ENCODE measurements around the gene MACC1.
"Not testable (repeated sequence)": the region's sequence is repeated elsewhere in the genome, so short reads cannot be mapped to it uniquely, and the experiment has no call there.

The MACC1 gene

DNA sequence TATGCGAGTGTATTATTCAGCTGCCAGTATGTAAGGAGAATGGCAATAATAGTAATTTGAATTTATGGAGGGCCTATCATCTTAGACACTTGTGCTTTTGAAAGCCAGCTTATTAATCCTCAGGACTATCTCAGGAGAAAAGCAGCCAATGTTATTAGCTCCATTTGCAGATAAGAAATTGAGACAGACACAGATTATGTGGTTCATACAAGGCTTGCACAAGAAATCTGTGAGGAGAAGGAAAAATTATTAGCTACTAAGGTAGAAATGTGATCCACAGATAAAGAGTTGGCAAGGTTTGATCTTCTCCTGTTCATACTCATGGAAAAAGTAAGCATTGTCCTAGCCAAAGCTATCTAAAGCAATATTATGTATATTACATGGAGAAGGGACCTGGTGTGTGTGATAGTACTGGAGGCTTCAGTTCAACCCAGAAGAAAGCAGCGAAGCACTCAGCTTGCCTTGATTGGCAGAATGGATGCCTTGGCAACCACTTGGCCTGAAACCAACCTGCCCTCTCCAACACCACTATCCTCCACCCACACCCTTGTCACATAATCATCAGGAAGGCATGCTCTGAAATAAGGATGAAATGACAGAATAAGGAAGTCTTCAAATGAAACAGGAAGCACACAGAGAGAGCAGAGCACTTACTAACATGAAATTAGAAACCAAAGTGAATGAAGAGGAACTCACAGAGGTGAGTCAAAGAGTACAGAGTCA, 18.0 kb downstream of the MACC1 start:
- ATAC-seq: peak; percentile 58
- no peaks in the 10 kb centered on the region for H3K27me3 Mint-ChIP-seq

DNA sequence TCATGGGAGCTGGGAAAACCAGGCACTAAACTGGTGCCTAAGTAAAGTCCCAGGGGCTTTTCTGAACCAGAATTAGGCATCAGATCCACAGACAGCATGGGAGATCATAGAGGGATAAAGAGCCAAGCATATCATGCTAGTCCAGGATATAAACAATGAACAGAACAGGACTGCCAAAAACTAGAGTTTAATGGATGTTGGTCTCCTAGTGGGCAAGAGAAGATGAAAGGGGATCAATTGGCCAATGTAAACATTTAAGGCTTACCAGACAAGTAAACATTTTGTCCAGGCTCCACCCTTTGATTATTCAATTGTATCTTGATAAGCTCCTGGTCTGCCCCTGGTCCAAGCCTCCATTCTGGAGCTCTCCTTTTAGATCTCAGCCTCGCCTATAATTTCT, 18.9 kb downstream of the MACC1 start:
- Mint-ChIP-seq H3K4me1 (peaks cover 5% of the 10 kb centered on the region), H3K27ac (peak overlapping the region in 1 of 2 donors; percentile 23), H3K27me3 (no peaks in the 10 kb centered on the region), H3K9me3 (peaks cover 0 to 5% of the 10 kb centered on the region in 2 donors), H3K4me3 (no peak overlapping the region)
- DNase-seq (no peak), ATAC-seq (no peak)

More for the DNA sequence above, 18.0 kb downstream of the MACC1 start:
- H3K9me3 Mint-ChIP-seq: peaks cover 0 to 5% of the 10 kb centered on the region in 2 donors
- H3K4me1 Mint-ChIP-seq: peaks cover 5% of the 10 kb centered on the region
- H3K4me3 Mint-ChIP-seq: no peak overlapping the region
- H3K27ac Mint-ChIP-seq: no peak overlapping the region
- no peak for DNase-seq

DNA sequence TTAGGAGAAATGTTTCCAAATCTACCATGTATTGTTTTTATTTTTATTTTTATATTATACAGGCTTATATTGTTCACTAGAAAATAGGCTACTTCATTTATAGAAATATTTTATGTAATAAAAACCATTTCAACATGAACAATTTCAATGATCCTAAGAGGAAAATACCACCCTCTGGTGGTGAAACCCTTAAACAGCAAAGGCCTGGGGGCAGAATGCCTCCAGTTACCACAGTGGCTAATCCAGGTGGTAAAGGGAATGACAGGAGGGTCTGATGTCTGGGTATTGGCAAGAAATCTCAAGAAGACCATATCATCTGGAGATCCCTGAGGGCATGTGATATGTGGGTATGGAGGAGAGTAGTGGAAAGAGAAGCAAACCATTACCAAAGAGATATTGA, 19.3 kb downstream of the MACC1 start:
- DNase-seq (no peak), ATAC-seq (no peak)
- H3K27me3 Mint-ChIP-seq: no peaks in the 10 kb centered on the region
- H3K4me3 Mint-ChIP-seq: no peak overlapping the region
- H3K27ac Mint-ChIP-seq: peak overlapping the region in 1 of 2 donors; percentile 23
- peaks cover 0 to 5% of the 10 kb centered on the region in 2 donors for H3K9me3 Mint-ChIP-seq
- peaks cover 5% of the 10 kb centered on the region for H3K4me1 Mint-ChIP-seq

DNA sequence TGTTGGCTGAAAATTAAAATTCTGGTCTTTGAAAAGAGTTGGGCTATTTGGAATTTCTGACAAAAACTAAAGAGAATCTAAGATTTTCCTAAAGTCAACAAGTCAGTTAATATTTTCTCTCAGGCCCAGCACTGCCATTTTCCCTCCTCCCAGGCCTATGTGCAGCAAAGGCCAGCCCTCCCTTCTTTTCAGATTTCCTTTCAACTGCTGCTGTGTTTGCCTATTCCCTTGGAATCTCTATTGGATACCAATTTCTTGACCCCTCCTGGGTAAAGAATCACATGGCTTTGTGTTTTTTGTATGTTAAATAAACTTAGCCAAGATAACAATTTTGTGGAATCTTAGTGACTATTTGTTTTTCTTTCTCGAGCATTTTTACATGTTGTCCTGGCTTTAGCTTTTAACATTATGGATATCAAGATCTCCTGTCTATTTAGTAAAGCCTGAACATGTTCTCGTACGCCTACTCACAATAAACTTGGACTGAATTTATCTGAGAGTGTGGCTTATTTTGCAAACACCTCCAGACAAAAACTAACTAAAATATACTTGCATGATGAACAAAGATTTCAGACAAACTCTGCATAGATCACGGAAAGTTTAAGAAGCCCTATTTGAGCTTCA, 19.9 kb downstream of the MACC1 start:
- H3K9me3 Mint-ChIP-seq: peaks cover 0 to 5% of the 10 kb centered on the region in 2 donors
- DNase-seq: no peak
- no peak overlapping the region for H3K27ac Mint-ChIP-seq
- H3K4me1 Mint-ChIP-seq: peaks cover 5% of the 10 kb centered on the region
- no peak for ATAC-seq
- H3K4me3 Mint-ChIP-seq: no peak overlapping the region
- H3K27me3 Mint-ChIP-seq: no peaks in the 10 kb centered on the region

DNA sequence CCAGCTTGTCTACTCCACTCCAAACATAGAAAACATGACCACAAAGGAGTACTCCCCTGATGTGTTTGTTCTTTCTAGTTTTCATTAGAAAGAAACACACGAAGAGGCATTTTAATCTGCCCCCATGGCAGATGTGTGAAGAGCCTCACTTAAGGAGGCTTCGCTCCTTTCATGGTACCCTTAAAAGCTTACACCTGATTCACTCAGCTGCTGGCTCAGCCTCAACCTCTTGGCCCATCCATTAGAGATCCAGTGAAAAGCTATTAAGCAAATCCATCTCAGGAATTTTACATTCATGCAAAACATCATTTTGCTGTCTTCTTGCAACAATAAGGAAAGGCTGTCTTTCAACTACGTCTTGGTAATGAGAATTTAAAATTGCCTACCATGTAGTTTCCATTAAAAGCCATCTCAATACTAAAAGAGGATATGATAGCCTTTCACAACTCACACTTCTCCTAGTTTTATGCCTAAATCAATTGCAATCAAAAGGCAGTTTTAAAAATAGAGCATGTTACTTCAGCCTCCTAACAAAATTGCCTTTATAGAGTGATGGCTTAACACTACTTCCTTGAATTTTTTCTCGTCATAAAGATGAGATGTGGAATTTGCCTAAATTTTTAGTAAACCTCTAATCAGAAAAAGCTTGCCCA, 22.7 kb downstream of the MACC1 start:
- no peak overlapping the region for H3K4me3 Mint-ChIP-seq
- H3K4me1 Mint-ChIP-seq: peaks cover 4% of the 10 kb centered on the region
- DNase-seq (no peak), ATAC-seq (no peak)
- no peaks in the 10 kb centered on the region for H3K27me3 Mint-ChIP-seq
- no peak overlapping the region for H3K27ac Mint-ChIP-seq
- peaks cover 3 to 5% of the 10 kb centered on the region in 2 donors for H3K9me3 Mint-ChIP-seq

DNA sequence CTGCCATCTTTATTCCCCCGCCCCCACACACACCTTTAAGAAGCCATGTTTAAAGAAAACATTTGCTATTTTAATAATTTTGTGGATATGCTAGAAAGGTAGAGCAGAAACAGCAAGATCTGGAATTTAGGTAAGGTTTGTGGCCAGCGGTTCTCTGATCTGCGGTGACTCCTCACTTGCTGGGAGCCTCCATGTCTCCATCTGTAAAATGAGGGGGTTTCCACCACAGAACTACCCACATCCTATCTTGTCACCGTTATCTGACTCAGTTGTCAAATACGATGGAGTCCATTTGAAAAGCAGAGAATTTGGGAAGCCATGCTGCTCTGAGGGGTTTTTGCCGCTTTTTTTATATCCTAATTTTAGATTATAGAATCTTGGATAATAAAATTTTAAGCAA, 23.3 kb downstream of the MACC1 start:
- ATAC-seq: no peak
- H3K27ac Mint-ChIP-seq: no peak overlapping the region
- no peak for DNase-seq
- no peak overlapping the region for H3K4me3 Mint-ChIP-seq
- H3K9me3 Mint-ChIP-seq: peaks cover 6 to 9% of the 10 kb centered on the region in 2 donors
- no peaks in the 10 kb centered on the region for H3K4me1 Mint-ChIP-seq
- H3K27me3 Mint-ChIP-seq: no peaks in the 10 kb centered on the region

DNA sequence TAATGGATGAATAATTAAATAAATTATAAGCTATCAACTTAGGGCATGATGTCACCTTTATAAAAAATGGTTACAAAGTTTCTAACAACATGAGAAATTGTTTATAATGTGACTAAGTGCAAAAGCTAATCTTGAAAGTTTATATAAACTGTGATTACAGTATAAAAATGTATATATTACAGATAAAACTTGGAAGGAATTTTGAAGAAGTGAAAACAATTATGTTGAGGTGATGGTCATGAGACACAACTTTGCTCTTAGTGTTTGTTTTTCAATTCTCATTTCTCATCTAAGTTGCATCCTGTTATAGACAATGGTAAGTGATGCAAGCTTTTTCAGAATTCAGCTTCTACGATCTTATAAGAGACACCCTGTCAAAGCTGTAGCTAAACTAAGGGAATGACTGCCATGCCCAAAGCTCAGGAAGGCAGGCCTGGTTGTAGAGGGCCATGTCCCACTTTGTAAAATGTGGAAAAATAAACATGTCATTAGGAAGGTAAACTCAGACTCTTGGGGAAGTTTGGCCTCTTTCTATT, 23.9 kb downstream of the MACC1 start:
- no peaks in the 10 kb centered on the region for H3K4me1 Mint-ChIP-seq
- no peak overlapping the region for H3K4me3 Mint-ChIP-seq
- ATAC-seq: no peak
- no peaks in the 10 kb centered on the region for H3K27me3 Mint-ChIP-seq
- no peak overlapping the region for H3K27ac Mint-ChIP-seq
- no peak for DNase-seq
- H3K9me3 Mint-ChIP-seq: peaks cover 6 to 9% of the 10 kb centered on the region in 2 donors

DNA sequence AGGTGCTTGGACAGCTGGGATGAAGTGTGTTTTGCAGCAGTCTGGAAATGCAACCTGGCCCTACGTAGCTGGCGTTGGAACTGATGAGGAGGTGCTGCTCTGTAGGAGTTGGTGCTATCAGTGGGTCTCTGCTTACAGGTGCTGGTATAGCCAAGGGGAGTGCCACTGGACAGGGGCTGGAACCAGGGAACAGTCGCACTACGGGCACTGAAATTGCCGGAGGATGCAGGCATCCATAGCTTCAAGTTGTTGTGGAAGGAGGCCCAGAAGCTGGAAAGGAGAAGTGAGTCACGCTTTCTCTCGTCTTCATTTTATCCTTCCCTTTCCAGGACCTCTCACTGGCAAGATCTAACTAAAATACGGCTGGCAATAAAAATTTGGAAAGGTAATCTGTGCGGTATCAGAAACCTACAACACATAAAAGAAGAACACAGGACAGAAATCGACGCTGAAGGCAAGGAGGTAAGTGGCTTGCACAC, 25.8 kb downstream of the MACC1 start:
- Mint-ChIP-seq H3K4me1 (no peaks in the 10 kb centered on the region), H3K4me3 (no peak overlapping the region), H3K27ac (no peak overlapping the region)

DNA sequence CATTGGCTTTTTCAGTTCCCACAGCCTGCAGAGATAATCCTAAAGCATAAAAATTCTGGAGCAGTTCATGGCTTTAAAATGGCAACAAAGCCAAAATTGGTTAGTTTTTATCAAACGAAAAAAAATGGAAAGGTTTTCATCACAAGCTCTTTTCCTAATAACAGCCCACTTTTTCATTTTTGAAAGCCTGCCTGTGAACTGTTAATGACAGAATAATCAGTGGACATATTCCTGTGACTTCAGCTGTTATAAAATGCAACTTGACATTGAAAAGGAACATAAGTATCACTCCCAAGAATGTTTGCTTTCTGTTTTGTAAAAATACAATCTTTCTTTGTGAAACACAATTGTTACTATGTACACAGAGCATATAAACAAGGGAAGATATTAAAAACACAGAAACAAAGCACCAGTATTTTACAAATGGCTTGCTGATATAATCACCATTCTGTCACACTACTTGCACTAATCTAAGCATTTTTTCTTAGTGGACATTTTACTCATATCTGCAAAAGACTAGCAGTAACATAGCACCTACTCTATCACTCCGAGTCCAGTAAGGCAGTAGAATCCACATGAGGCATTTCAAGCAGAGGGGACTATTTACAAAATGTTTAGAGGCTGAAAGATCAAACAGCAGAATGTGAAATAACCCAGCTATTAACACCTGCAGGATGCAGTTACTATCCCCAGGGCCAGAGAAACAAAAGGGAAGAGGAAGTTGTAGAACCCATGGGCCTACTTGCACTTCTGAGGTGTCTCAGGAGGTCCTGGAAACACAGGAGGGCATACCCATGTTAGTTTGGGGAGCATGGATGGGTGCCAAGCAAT, 26.4 kb downstream of the MACC1 start:
- ATAC-seq: no peak
- Mint-ChIP-seq H3K27me3 (no peaks in the 10 kb centered on the region), H3K27ac (no peak overlapping the region), H3K4me3 (no peak overlapping the region), H3K9me3 (peaks cover 6 to 9% of the 10 kb centered on the region in 2 donors), H3K4me1 (no peaks in the 10 kb centered on the region)
- DNase-seq: no peak

More for the DNA sequence above, 25.8 kb downstream of the MACC1 start:
- peaks cover 6 to 9% of the 10 kb centered on the region in 2 donors for H3K9me3 Mint-ChIP-seq
- ATAC-seq: no peak
- H3K27me3 Mint-ChIP-seq: no peaks in the 10 kb centered on the region
- no peak for DNase-seq

DNA sequence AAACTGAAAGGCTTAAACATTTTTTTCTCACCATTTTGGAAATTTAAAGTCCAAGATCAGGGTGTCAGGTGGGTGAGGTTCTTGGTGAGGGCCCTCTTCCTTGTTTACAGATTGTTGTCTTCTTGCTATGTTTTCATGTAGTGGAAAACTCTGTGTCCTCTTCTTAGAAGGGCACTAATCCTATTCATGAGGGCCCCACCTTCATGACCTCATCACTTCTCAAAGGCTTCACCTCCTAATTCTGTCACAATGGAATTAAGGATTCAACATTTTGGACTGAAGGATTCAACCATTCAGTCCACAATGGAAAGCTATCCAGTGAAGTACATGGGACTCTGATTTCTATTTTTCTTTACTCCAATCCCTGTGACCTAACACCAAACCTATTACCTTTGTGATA, 27.3 kb downstream of the MACC1 start:
- Mint-ChIP-seq H3K4me3 (no peak overlapping the region), H3K27me3 (no peaks in the 10 kb centered on the region), H3K9me3 (peaks cover 6 to 9% of the 10 kb centered on the region in 2 donors), H3K27ac (no peak overlapping the region), H3K4me1 (no peaks in the 10 kb centered on the region)
- ATAC-seq (no peak), DNase-seq (no peak)

DNA sequence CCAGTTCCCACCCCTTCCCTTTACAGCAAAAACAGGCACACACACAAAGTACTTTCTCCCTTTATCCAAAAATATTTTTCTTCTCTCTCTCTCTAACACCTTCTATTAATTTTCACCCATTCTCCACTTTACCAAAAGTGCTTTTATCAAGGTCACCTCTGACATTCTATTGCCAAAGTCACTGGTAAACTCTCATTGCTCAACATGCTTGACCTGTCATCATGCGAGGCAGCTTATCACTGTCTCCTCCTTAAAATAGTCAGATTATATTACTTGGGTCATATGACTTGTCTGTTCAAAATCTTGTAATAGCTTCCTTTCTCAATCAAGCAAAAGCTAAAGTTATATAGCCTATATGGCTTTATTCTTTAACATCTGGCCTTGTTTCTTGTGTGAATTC, 28.6 kb downstream of the MACC1 start:
- Mint-ChIP-seq H3K27ac (no peak overlapping the region), H3K9me3 (peaks cover 6 to 9% of the 10 kb centered on the region in 2 donors), H3K27me3 (no peaks in the 10 kb centered on the region)

DNA sequence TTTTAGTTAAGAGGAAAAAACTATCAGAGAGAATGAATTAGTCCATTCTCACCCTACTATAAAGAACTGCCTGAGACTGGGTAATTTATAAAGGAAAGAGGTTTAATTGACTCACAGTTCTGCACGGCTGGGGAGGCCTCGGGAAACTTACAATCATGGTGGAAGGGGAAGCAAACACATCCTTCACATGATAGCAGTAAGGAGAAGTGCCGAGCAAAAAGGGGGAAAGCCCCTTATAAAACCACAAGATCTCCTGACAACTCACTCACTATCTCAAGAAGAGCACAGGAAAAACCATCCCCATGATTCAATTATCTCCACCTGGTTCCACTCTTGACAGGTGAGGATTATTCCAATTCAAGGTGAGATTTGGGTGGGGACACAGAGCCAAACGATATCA, 29.3 kb downstream of the MACC1 start:
- H3K9me3 Mint-ChIP-seq, H3K27me3 Mint-ChIP-seq, ATAC-seq, DNase-seq, H3K27ac Mint-ChIP-seq, H3K4me3 Mint-ChIP-seq, H3K4me1 Mint-ChIP-seq: not testable (repeated sequence)

More for the DNA sequence above, 28.6 kb downstream of the MACC1 start:
- no peak for ATAC-seq
- Mint-ChIP-seq H3K4me3 (no peak overlapping the region), H3K4me1 (no peaks in the 10 kb centered on the region)
- no peak for DNase-seq

DNA sequence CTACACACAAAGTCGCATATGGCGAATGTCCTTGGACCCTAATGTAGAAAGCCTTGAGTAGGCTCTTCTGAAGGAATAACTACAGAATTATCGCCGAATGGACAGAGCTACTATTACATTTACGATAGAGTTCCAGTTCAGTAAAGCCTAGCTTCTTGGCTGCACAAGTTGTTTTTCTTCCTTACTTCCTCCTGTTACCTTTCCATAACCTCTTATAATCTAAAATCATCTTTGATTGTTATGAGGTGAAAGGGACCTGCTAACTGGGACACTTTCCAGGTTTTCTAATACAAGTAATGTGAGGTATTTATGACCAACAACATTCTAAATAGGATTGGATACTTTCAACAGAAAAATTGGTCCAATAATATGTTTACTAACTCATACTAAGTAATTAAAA, 31.2 kb downstream of the MACC1 start:
- H3K27ac Mint-ChIP-seq: no peak overlapping the region
- no peak for ATAC-seq
- no peak for DNase-seq
- peaks cover 6 to 9% of the 10 kb centered on the region in 2 donors for H3K9me3 Mint-ChIP-seq
- no peak overlapping the region for H3K4me3 Mint-ChIP-seq
- H3K27me3 Mint-ChIP-seq: no peaks in the 10 kb centered on the region
- H3K4me1 Mint-ChIP-seq: no peaks in the 10 kb centered on the region

DNA sequence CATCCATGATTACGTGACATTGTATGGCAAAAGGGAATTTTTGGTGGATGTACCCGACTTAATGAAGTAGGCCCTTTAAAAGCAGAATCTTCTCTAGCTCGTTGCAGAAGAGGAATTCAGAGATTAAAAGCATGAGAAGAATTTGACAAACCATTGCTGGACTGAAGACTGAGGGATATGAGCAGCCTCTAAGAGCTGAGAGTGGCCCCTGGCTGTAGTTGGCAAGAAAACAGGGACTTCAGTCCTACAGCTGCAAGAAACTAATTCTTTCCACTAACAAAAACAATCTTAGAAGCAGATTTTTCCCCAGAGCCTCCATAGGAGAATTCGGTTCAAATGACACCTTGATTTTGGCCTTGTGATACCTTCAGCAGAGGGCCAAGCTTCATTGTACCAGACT, 34.1 kb downstream of the MACC1 start:
- Mint-ChIP-seq H3K9me3 (no peaks in the 10 kb centered on the region), H3K4me1 (no peaks in the 10 kb centered on the region), H3K27me3 (no peaks in the 10 kb centered on the region), H3K27ac (no peak overlapping the region), H3K4me3 (no peak overlapping the region)
- no peak for DNase-seq
- no peak for ATAC-seq

DNA sequence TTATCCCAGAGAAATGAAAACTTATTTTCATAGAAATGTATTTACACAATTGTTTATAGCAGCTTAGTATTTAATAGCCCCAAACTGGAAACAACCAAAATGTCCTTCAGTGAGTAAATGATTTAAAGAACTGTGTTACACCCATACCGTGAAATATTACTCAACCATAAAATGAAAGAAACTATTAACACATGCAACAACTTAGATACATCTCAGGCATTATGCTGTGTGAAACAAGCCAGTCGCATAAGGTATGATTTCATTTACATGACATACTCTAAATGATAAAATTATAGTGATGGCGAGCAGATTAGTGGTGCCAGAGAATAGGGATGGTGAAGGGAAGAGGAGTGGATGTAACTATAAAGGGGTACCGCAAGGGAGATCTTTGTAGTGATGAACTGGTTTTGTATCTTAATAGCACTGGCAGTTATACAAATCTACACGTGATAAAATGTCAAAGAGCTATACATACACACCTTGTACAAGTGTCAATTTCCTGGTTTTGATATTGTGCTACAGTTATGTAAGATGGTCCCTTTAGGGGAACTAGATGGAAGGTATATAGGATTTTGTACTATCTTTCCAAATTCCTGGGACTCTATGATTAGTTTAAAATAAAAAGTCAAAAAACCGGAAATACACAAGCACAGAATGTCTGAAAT, 40.5 kb downstream of the MACC1 start:
- Mint-ChIP-seq H3K9me3 (no peaks in the 10 kb centered on the region), H3K27me3 (no peaks in the 10 kb centered on the region), H3K27ac (no peak overlapping the region), H3K4me3 (no peak overlapping the region), H3K4me1 (no peaks in the 10 kb centered on the region)
- ATAC-seq (no peak), DNase-seq (no peak)

All from stimulated activated naive CD8-positive, alpha-beta T cell treated with anti-CD3 and anti-CD28 coated beads, Interleukin-15, amount 100 ng/mL, for 72 hours (primary cell).